ENCODE results near the gene COL13A1. TPM values are rescaled to one million over a fixed set of nuclear protein-coding genes. Genes with fewer than 3 reads are reported as not detected.

The COL13A1 gene
- total and polyA plus RNA-seq, 2 donors from 2014 or later: 4.0 to 5.2 TPM

- Histone ChIP-seq H3K27me3 (ENCODE audit: control insufficient read depth, insufficient read depth, low read length) (no peaks in the 10 kb centered on the region), H3K4me1 (ENCODE audit: control insufficient read depth in 2 of 3, insufficient read depth in 2 of 3, low read depth in 1 of 3, low read length in 3 of 3) (peaks cover 0 to 2% (median 0%) of the 10 kb centered on the region in 3 donors), H3K9me3 (ENCODE audit: control insufficient read depth in 2 of 3, insufficient read depth in 1 of 3, low read length in 3 of 3) (no peaks in the 10 kb centered on the region), H3K4me3 (ENCODE audit: low read length in 3 of 3) (no peak overlapping the region), H3K9ac (ENCODE audit: low read length in 3 of 3) (no peak overlapping the region), H3K36me3 (ENCODE audit: control insufficient read depth in 2 of 3, insufficient read depth in 3 of 3, low read length in 3 of 3) (no peaks in the 10 kb centered on the region), H3K27ac (ENCODE audit: low read depth in 2 of 2, low read length in 2 of 2) (no peak overlapping the region)
- DNase-seq: no peak
- intact Hi-C loops (cut with DNase I): no loop called here
- TF ChIP-seq CTCF (IDR thresholded peaks at IDR 0.05; ENCODE audit: borderline replicate concordance, extremely low read depth, insufficient read depth): no peak
- FAIRE-seq: no peak
Observed at GRCh38 chr10:69876931-69877330, 75.2 kb downstream of the COL13A1 start.

- intact Hi-C loops (cut with DNase I): no loop called here
- Histone ChIP-seq H3K4me1 (ENCODE audit: control insufficient read depth in 2 of 3, insufficient read depth in 2 of 3, low read depth in 1 of 3, low read length in 3 of 3) (peaks cover 0 to 2% (median 0%) of the 10 kb centered on the region in 3 donors), H3K36me3 (ENCODE audit: control insufficient read depth in 2 of 3, insufficient read depth in 3 of 3, low read length in 3 of 3) (no peaks in the 10 kb centered on the region), H3K4me3 (ENCODE audit: low read length in 3 of 3) (no peak overlapping the region), H3K9me3 (ENCODE audit: control insufficient read depth in 2 of 3, insufficient read depth in 1 of 3, low read length in 3 of 3) (no peaks in the 10 kb centered on the region), H3K27ac (ENCODE audit: low read depth in 2 of 2, low read length in 2 of 2) (no peak overlapping the region), H3K27me3 (ENCODE audit: control insufficient read depth, insufficient read depth, low read length) (no peaks in the 10 kb centered on the region), H3K9ac (ENCODE audit: low read length in 3 of 3) (no peak overlapping the region)
- TF ChIP-seq CTCF (IDR thresholded peaks at IDR 0.05; ENCODE audit: borderline replicate concordance, extremely low read depth, insufficient read depth): no peak
- FAIRE-seq: no peak
- DNase-seq: peak in 1 of 5 donors; percentile 53
Observed at GRCh38 chr10:69878038-69878437, 76.3 kb downstream of the COL13A1 start.

GRCh38 chr10:69878951-69879350, 77.2 kb downstream of the COL13A1 start:
- Histone ChIP-seq H3K4me1 (ENCODE audit: control insufficient read depth in 2 of 3, insufficient read depth in 2 of 3, low read depth in 1 of 3, low read length in 3 of 3) (peaks cover 0 to 2% (median 0%) of the 10 kb centered on the region in 3 donors), H3K36me3 (ENCODE audit: control insufficient read depth in 2 of 3, insufficient read depth in 3 of 3, low read length in 3 of 3) (no peaks in the 10 kb centered on the region), H3K27ac (ENCODE audit: low read depth in 2 of 2, low read length in 2 of 2) (no peak overlapping the region), H3K27me3 (ENCODE audit: control insufficient read depth, insufficient read depth, low read length) (no peaks in the 10 kb centered on the region), H3K4me3 (ENCODE audit: low read length in 3 of 3) (no peak overlapping the region), H3K9me3 (ENCODE audit: control insufficient read depth in 2 of 3, insufficient read depth in 1 of 3, low read length in 3 of 3) (no peaks in the 10 kb centered on the region), H3K9ac (ENCODE audit: low read length in 3 of 3) (no peak overlapping the region)
- no peak for FAIRE-seq
- no peak for TF ChIP-seq CTCF (IDR thresholded peaks at IDR 0.05; ENCODE audit: borderline replicate concordance, extremely low read depth, insufficient read depth)
- intact Hi-C loops (cut with DNase I): no loop called here
- no peak for DNase-seq

All from kidney (tissue), 14 donors.